HL-60/S4 treated with phorbol 12-myristate 13-acetate at 8.2 ng/mL for 4 days and 3 days (cell line): ENCODE measurements around the gene MAPK8.
"Not testable (repeated sequence)": the region's sequence is repeated elsewhere in the genome, so short reads cannot be mapped to it uniquely, and the experiment has no call there.

ENCODE experiments used
- in situ Hi-C: fragments of 300-500 bp; cut with MboI; formaldehyde crosslinking; loops from 2 replicates; pipeline ENCODE4 v1.15.0; 2022; ENCODE audit warnings: low sequenced_read_pairs

Gene MAPK8

GRCh38 chr10:48306265-48306869 lies at the start of gene MAPK8:
TSS of gene MAPK8 (plus strand) at chr10:48306677. CDS start at chr10:48401661, 94,984 bp downstream.
- in situ Hi-C loops = no loop called here

DNA sequence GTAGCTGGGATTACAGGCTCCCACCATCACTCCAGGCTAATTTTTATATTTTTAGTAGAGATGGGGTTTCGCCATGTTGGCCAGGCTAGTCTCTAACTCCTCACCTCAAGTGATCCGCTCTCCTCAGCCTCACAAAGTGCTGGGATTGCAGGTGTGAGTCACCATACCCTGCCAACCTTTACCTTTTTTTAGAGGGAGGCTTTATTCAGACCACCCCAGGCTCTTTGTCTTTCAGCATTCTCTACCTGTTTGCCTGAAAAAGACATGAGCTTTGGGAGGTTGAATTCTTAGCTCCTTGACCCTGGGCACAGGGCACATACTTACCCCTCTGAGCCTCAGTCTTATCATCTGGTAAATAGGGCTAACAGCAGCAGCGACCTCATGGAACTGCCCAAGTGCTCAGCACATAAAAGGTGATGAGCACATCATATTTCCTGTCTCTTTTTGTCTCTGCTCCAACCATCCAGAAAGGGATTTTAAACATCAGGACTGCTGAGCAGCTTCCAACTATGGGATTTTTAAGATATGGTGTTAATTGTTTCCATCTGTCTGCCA lies 49.0 kb upstream of the MAPK8 start:
- in situ Hi-C loops = no loop called here

DNA sequence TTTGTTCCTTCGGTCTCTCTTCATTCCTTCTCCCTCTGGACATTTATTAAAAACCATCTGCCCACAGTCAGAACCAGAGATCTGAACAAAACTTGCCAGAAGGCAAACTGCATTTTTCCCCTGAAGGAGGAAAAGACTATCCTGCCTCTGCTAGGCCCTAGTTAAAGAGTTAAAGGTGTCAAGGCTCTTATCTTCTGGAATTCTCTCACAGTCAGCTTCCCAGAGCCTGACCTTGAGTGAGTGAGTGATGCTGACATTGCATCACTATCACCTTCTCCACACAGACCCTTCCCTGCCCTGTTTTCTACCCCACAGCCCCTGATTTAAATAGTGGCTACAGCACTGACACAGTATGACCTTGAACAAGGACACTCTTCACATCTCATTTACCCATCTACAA lies 48.4 kb upstream of the MAPK8 start:
- in situ Hi-C loops = no loop called here

DNA sequence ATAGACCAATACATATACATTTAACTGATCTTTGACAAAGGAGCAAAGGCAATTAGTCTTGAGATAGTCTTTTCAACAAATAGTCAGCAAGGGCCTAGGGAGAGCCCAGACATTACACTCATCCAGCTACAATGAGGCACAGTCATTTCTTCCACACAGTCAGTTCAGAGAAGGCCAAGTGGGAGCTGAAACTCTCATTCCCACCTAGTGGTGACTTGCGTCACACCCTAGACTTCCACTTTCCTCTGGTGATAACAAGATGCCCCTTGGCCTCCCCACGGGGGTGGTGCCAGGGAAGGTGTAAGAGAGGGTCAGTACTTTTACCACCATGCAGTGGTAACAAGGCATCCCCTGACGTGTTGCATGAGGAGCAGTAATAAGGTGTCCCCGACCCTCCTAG lies 39.9 kb upstream of the MAPK8 start:
- in situ Hi-C loops = no loop called here

- in situ Hi-C loops = no loop called here
Measured at GRCh38 chr10:48271047-48271730, 35.3 kb upstream of the MAPK8 start.

GRCh38 chr10:48272682-48273081 lies 33.8 kb upstream of the MAPK8 start:
- in situ Hi-C loops = no loop called here

DNA sequence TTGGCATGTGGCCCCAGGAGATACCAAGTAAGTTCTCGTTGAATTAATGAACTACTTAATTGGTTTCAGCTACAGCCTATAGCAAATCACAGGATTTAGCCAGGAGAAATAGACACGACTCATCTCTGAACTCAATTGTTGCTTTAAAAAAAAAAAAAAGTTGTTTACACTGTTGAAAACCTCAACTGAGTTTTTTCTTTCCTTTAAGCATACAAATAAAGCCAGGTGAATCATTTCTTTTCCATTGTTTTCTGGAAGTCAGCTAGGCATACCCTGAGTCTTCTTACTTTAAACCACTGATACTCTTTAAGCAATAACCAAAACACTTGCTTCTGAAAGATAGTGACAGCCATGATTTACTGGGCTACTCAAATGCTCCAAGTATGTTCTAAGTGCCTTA lies 32.7 kb upstream of the MAPK8 start:
- in situ Hi-C loops = no loop called here

GRCh38 chr10:48274636-48275035 lies 31.8 kb upstream of the MAPK8 start, which contains the start of gene FRMPD2:
TSS of gene FRMPD2 (minus strand) at chr10:48274696. CDS start at chr10:48274567, 129 bp downstream.
- in situ Hi-C loops = no loop called here

DNA sequence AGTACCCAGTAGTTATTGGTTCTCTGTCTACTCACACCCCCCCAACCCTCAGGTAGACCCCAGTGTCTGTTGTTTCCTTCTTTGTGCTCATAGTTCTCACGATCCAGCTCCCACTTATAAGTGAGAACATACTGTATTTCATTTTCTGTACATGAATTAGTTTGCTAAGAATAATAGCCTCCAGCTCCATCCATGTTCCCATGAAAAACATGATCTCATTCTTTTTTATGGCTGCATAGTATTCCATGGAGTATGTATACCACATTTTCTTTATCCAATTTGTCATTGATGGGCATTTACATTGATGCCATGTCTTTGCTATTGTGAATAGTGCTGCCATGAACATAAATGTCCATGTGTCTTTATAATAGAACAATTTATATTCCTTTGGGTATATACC lies 29.4 kb upstream of the MAPK8 start:
- in situ Hi-C loops = no loop called here

GRCh38 chr10:48279081-48279751 lies 27.3 kb upstream of the MAPK8 start:
- in situ Hi-C loops = no loop called here

DNA sequence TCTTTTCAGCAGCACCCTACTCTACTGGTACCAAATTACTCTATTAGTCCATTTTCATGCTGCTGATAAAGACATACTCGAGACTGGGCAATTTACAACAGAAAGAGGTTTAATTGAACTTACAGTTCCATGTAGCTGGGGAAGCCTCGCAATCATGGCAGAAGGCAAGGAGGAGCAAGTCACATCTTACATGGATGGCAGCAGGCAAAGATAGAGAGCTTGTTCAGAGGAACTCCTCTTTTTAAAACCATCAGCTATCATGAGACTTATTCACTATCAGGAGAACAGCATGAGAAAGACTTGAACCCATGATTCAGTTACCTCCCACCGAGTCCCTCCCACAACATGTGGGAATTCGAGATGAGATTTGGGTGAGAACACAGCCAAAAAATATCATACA lies 24.8 kb upstream of the MAPK8 start:
- in situ Hi-C loops = not testable (repeated sequence)

DNA sequence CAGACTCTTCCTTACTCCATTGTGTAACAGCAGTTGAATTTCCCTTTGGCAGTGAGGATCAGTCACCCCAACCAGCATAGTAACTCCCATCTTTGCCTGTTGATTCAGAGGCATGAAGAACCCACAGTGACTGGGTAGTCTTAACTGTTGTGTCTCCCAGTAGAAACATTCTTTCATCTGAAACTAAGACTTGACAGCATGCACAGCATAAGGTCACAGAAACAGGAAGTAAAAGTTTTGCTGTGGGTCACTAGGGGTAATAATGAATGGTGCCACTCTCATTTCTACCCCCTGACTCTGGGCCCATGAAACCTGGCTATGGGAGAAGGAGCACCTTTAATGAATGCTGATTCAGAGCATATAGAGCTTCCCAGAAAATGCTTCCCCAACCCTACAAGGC lies 23.6 kb upstream of the MAPK8 start:
- in situ Hi-C loops = no loop called here

DNA sequence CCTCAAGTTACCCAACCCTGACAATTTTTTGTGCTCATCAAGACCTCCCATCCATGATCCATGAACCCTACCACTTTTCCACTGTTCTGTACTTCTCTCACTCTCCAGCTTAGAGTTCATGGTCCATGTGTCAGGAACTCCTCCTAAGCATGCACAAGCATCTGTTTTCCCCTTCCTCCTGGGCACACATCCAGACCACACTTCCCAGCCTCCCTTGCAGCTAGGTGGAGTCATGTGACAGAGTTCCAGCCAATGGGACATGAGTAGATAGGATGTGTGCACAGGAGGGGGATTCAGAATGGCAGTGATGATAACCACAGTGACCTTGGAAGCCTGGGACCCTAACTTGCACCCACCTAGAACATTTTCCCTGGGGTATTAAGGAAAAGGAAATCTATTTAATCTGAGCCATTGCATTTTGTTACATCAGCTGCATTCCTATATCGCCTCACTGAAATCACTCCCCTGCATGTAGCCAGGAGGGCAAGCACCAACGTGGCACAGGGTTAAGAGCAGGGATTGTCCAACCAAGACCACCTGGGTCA lies 22.4 kb upstream of the MAPK8 start:
- in situ Hi-C loops = no loop called here

DNA sequence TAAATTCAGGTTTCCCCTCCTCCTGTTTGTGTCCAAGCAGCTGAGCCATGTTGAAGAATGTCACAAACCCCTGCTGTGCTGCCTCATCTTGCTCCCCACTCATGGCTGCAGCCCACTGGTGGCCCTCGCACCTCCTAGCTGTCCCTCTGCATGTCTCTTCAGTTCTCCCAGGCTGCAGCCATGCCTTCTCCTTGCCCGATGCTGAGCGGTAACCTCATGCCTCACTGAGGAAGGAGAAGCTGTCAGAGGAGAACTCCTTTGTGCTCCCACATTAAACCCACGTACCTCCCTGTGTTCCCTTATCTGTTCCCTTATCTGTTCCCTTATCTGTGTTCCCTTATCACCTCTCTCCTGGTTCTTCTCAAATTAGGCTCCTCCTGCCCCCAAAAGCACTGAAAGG lies 21.7 kb upstream of the MAPK8 start:
- in situ Hi-C loops = no loop called here

DNA sequence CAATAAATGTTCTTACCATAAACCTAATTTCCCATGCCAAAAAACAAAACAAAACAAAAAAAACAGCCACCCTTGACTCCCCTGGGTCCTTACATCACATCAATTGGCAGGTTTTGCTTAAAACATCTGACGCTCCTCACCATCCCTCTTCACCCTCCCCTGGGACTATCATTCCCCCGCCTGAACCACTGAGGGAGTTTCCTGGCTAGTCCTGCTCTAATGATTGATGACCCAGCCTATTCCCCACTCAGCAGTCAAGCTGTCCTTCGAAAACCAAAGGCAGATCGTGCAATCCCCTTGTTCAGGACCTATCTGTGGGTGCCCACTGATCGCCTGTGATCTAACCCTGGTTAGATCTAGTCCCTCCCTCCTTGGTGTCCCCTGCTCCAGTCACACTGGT lies 20.8 kb upstream of the MAPK8 start:
- in situ Hi-C loops = no loop called here

DNA sequence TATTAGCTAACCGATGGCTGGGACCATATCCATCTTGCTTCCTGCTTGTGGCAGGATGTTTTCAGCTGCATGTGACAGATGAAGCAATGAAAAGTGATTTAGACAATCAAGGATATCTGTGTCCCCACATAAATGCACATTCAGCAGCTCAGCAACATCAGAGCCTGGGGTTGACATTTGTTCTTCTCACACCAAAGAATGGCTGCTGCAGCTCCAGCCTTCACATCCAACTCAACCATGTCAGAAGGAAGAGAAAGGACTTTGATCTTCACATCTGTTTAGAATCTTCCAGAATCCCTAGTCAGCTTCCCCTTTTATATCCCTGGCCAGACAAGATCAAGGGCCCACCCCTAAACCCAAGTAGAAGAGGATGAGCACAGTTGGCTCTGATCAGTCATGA lies 20.1 kb upstream of the MAPK8 start:
- in situ Hi-C loops = no loop called here

DNA sequence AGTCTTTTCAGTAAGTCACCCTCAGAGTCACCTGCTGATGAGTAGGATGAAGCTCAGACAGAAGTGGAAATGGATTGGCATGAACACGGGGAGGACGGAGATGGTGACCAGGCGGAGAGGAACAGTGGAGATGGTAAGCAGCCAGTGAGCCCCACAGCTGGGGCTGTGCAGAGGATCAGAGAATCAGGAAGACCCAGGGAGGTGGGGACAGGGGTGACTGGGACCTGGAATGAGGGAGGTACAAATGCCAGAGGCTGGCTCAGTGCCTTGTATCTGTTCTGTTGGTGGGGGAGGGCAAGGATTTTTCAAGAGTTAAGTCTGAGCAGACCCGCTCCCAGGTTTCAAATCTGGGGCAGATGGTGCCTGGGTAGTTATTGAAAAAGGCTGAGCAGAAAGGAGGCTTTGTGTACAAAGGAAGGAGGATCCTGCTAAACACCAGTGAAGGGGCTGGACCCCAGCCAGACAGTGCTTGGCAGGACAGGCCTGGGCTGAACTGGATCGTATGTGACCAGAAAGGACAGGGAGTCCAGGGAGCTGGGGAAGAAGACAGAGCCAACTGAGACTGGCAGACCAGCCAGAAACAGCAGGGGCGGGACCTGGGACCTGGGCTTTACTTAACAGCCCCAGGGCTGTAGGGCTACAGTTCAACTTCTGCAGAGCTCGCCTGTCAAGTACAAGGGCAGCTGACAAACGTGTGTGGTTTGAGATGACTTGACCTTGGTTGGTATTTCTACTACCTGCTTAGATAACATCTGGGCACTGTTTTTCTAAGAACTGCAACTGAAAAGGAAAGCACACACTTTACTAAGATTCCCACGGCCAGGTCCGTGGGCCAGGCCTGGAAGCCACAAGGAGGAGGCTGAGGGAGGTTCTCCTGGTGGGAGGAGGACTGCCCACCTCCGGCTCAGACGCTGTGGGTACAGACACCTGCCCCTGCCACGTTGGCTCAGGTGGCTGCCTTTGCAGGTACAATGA lies 18.8 kb upstream of the MAPK8 start:
- in situ Hi-C loops = no loop called here

DNA sequence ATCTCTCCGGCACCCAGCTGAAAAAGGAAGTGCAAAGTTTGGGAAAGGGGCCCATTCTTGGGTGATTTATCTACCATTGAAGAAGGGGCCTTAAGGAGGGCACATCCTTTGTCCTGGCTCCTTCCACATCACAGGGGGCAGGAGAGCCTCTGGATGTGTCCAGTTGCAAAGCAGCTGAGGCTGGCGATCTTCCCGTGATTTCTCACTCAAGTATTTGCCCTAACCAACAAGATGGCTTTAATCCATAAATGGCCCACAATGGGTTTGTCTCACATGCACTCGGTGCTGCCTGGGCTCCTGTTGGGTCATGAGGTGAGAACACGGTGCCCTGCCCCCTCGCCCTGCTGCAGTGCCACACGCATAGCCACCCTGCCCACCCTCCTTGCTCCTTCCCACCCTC lies 17.8 kb upstream of the MAPK8 start:
- in situ Hi-C loops = no loop called here

GRCh38 chr10:48289501-48290238 lies 16.8 kb upstream of the MAPK8 start:
- in situ Hi-C loops = no loop called here

GRCh38 chr10:48290286-48290685 lies 16.2 kb upstream of the MAPK8 start:
- in situ Hi-C loops = no loop called here
